HTERT RPE-1 (cell line): Measurements from ENCODE around the gene ARHGAP31.

Source experiments
- in situ Hi-C: fragments of 300-500 bp; cut with MboI; formaldehyde crosslinking; loops from 4 replicates; pipeline ENCODE4 v1.14.3; 2020; ENCODE audit warnings: low sequenced_read_pairs

Gene ARHGAP31

GRCh38 chr3:119420196-119420595, 126.0 kb downstream of the ARHGAP31 start:
- in situ Hi-C loops = no loop called here

- in situ Hi-C loops = no loop called here
These were observed 133.5 kb downstream of the ARHGAP31 start for GRCh38 chr3:119427669-119428068.

GRCh38 chr3:119428538-119428937, 134.4 kb downstream of the ARHGAP31 start:
- in situ Hi-C loops = no loop called here

GRCh38 chr3:119433613-119434325, 139.6 kb downstream of the ARHGAP31 start:
- in situ Hi-C loops = no loop called here

GRCh38 chr3:119434703-119435102, 140.5 kb downstream of the ARHGAP31 start:
- in situ Hi-C loops = no loop called here

- in situ Hi-C loops = no loop called here
These were observed 142.8 kb downstream of the ARHGAP31 start for GRCh38 chr3:119436977-119437376.

- in situ Hi-C loops = no loop called here
These were observed 143.6 kb downstream of the ARHGAP31 start for GRCh38 chr3:119437691-119438258.

GRCh38 chr3:119443179-119443578, 149.0 kb downstream of the ARHGAP31 start:
- in situ Hi-C loops = no loop called here

GRCh38 chr3:119444590-119444989, 150.4 kb downstream of the ARHGAP31 start:
- in situ Hi-C loops = no loop called here

GRCh38 chr3:119453822-119454221, 159.6 kb downstream of the ARHGAP31 start:
- in situ Hi-C loops = no loop called here

- in situ Hi-C loops = no loop called here
These were observed 162.3 kb downstream of the ARHGAP31 start for GRCh38 chr3:119456469-119456868.

- in situ Hi-C loops = no loop called here
These were observed 163.1 kb downstream of the ARHGAP31 start for GRCh38 chr3:119457246-119457645.

GRCh38 chr3:119463171-119464169, 169.3 kb downstream of the ARHGAP31 start, which contains the start of gene TMEM39A:
Gene TMEM39A, minus strand, starts transcription at chr3:119463615. Its CDS starts 1,541 bp downstream, at chr3:119462074.
- in situ Hi-C loops = no loop called here

- in situ Hi-C loops = no loop called here
These were observed 173.9 kb downstream of the ARHGAP31 start for GRCh38 chr3:119468041-119468440.

GRCh38 chr3:119469418-119470189, 175.4 kb downstream of the ARHGAP31 start:
- in situ Hi-C loops = no loop called here
